Mononuclear cell (primary cell): Measurements from ENCODE around the gene LMBRD2. TPM values are rescaled to one million over a fixed set of nuclear protein-coding genes. Genes with fewer than 3 reads are reported as not detected.
A peak's percentile ranks its signal among the peaks of the same experiment; 100 is the strongest.

Experiments
- H3K27me3 ChIP-seq: 2 replicates; pipeline ENCODE4 v1.6.0; 2011; ENCODE audit warnings: low read length, control low read depth; ENCODE audit not compliant: insufficient read depth
- H3K4me1 ChIP-seq: 2 replicates; pipeline ENCODE4 v1.5.1; 2011; ENCODE audit warnings: mild to moderate bottlenecking, low read length, control low read depth; ENCODE audit not compliant: insufficient read depth
- H3K4me3 ChIP-seq: 2 replicates; pipeline ENCODE4 v1.5.1; 2011; ENCODE audit warnings: mild to moderate bottlenecking, low read length, moderate library complexity
- H3K9me3 ChIP-seq: 2 replicates; pipeline ENCODE4 v1.5.1; 2011; ENCODE audit warnings: low read depth, mild to moderate bottlenecking, control low read depth, low read length
- total RNA-seq: library from RNA; depleted of rRNA; stranded (reverse); fragments of >200 nt; gene quantifications from one replicate; pipeline ENCODE4 v1.2.3, GENCODE V29; 2012

The LMBRD2 gene
- total RNA-seq, 1 donor, result 4.1 TPM

DNA sequence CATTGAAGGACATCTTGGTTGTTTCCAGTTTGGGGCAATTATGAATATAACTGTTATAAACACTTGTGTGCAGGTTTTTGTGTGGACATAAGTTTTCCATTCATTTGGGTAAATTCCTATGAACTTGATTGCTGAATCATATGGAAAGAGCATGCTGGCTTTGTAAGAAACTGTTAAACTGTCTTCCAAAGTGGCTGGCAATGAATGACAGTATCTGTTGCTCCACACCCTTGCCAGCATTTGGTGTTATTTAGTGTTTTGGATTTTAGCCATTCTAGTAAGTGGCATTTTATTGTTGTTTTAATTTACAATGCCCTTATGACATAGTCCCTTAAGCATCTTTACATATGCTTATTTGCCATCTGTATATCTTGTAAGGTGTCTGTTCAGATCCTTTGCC, 55.2 kb downstream of the LMBRD2 start:
- Histone ChIP-seq H3K4me1 (no peaks in the 10 kb centered on the region), H3K27me3 (no peaks in the 10 kb centered on the region), H3K4me3 (no peak overlapping the region), H3K9me3 (no peaks in the 10 kb centered on the region)

- Histone ChIP-seq H3K9me3 (peaks cover 6% of the 10 kb centered on the region), H3K4me3 (no peak overlapping the region), H3K27me3 (peaks cover 3% of the 10 kb centered on the region), H3K4me1 (no peaks in the 10 kb centered on the region)
These were observed 61.7 kb downstream of the LMBRD2 start for GRCh38 chr5:36089989-36090388.

- Histone ChIP-seq H3K9me3 (no peaks in the 10 kb centered on the region), H3K4me3 (no peak overlapping the region), H3K4me1 (no peaks in the 10 kb centered on the region), H3K27me3 (no peaks in the 10 kb centered on the region)
These were observed 72.4 kb downstream of the LMBRD2 start for GRCh38 chr5:36079200-36079781.

DNA sequence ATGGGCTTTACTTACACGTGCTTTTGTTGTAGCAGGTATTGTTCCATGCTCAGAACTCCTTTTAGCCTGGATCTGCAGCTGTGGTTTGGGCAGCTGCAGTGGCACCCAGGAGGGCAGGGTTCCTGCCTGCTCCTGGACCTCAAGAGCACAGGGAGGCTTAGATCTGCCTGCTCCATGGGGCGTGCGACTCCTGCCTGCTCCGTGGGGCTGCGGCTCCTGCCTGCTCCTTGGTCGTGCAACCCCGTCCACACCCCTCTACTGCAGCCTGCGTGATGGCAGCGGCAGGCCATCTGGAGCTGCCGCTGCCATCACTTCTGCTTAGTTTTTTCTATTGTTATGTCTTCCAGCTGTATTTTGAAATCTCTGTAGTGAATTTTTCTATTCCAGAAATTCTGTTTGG, 73.3 kb downstream of the LMBRD2 start:
- Histone ChIP-seq H3K4me1 (peaks cover 5% of the 10 kb centered on the region), H3K4me3 (no peak overlapping the region), H3K9me3 (no peaks in the 10 kb centered on the region), H3K27me3 (no peaks in the 10 kb centered on the region)

GRCh38 chr5:36073595-36074216, 78.0 kb downstream of the LMBRD2 start:
- no peaks in the 10 kb centered on the region for H3K27me3 ChIP-seq
- H3K4me1 ChIP-seq, result peaks cover 10% of the 10 kb centered on the region
- H3K9me3 ChIP-seq, result no peaks in the 10 kb centered on the region

DNA sequence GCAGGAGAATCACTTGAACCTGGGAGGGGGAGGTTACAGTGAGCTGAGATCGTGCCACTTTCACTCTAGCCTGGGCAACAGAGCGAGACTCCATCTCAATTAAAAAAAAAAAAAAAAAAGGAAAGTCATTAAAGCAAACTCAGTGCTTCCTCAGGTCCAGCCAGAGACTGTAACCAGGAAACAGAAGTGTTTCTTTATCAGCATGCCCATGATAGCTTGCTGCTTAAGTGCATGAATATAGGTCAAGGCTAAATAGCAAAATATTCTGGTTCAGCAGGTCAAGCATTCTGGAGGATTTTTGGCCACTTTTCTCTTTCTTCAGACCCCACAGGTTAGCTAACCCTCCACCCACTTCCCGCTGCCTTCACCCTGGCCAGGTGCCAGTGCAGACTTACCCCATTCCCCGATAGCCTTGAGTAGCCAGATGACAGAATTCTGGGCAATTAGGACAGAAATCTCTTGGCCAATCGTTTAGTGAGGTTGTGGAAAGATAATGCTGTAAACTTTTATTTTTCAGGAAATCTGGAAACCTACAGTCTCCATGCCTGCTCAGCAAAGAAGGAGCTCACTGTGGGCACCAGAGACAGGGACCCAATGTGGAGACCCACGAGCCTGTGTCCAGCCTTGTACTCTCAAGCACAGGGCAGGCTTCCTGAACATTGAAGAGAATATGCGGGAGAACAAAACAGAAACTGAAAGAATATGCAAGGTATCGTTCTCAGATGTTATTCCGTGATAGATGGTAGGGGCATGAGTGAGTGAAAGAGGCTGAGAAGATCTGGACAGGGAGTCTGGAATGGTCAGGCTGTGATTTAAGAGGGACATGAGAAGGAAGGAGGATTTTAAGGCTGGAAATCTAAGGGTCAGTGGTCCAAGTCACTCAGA, 80.8 kb downstream of the LMBRD2 start:
- Histone ChIP-seq H3K9me3 (no peaks in the 10 kb centered on the region), H3K4me1 (peaks cover 18% of the 10 kb centered on the region), H3K27me3 (peaks cover 8% of the 10 kb centered on the region), H3K4me3 (peak overlapping the region; percentile 1)

More at GRCh38 chr5:36073595-36074216, 78.0 kb downstream of the LMBRD2 start:
- H3K4me3 ChIP-seq, result no peak overlapping the region

DNA sequence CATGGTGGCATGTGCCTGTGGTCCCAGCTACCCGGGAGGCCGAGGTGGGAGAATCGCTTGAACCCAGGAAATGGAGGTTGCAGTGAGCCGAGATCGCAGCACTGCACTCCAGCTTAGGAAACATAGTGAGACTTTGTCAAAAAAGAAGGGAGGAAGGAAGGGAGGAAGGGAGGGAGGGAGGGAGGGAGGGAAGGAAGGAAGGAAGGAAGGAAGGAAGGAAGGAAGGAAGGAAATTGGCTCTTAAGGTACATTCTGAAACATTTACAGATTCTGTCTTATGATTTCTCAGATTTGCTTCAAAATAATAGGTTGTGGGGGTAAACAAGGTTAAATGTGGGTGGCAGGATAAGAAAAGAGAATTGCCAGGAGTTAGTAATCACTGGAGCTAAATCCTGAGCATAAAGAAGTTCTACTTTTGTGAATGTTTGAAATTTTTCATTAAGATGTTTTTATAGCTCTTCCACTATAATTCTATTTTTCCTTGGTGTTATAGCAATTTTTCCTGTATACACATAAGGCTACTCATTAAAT, 82.9 kb downstream of the LMBRD2 start:
- Histone ChIP-seq H3K9me3 (no peaks in the 10 kb centered on the region), H3K27me3 (peaks cover 8% of the 10 kb centered on the region), H3K4me1 (peaks cover 17% of the 10 kb centered on the region), H3K4me3 (no peak overlapping the region)

DNA sequence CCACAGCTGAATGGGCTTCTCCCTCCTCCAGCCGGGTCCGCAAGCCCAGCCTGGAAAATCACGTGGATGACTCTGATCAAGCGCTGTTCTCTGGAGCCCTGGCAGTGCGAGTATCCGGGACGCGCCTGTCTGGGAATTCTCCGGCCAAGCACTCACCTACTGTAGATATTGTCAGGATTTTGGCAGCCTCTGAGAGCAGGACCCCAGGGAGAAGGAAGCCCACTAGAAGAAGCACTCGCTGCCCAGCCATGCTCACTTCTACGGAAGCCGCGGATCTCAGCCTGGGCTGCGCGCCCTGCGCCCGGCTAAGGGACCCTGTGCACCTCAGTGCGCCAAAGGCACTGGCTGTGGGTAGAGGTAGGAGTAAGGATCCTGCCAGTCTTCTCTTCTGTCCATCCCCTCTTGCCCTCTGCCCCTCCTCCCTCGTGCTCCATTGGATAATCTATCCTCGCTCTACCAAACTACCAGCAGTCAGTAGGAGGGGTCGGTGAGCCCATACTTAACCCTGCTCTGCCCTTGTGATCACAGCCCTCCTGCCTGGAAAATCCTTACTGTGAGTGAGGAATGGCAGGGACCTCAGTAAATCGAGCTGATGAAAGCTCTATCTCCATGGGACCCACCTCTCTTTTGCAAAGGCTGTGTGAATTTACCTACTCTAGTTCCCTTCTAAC, 85.0 kb downstream of the LMBRD2 start, which contains the start of gene UGT3A2:
UGT3A2 (minus strand) TSS at position 343 of the 671 bp plus-strand sequence; CDS start at position 250, 93 bp downstream.
- H3K4me1 ChIP-seq, result peaks cover 13% of the 10 kb centered on the region
- H3K4me3 ChIP-seq, result no peak within 1 kb of the TSS
- no peaks in the 10 kb centered on the region for H3K9me3 ChIP-seq
- H3K27me3 ChIP-seq, result peaks cover 8% of the 10 kb centered on the region

DNA sequence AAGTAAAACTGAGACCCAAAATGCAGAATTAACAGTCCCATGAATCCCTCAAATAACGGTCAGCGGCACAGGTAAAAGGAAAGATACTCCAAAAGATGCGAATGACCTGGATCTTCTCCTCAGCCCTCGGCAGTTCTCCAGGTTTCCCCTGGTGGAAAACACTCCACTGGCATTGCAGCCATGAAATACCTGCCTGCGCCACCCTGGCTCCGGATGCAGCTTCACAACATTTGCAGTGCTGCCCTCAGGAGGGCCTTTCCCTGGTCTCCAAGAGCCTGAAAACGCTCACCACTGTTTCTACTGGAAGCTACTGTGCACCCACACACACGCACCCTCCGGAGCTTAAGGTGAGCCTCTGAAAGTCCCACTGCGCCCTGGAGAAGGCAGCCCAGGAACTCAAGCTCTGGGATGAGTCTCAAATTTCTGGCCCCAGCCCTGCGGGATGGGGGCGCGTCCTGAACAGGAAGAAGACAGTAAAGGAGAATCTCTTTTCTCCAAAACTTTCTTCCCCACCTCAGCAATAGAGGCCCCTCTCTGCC, 85.6 kb downstream of the LMBRD2 start:
- H3K27me3 ChIP-seq, result peaks cover 8% of the 10 kb centered on the region
- peaks cover 8% of the 10 kb centered on the region for H3K4me1 ChIP-seq
- no peak overlapping the region for H3K4me3 ChIP-seq
- no peaks in the 10 kb centered on the region for H3K9me3 ChIP-seq

DNA sequence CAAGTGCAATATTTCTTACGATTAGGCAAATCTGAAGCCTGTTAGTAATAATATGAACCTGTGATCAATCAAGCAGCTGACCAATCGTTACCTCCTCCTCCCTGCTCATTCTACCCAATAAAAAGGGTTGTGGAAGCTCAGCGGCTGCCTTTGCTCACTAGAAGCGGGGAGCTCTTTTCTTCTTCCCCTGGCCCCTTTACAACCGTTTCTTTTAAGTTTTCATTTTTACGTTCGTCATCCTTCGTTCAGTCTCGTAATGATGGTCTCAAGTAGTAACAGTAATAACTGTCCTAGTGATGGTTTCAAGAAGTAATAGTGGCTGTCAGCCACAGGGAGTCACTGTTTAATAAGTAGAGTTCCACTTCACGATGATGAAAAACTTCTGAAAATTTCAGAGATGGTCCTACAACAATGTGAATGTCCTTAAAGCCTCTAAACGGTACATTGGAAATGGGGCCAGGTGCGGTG, 91.2 kb downstream of the LMBRD2 start:
- no peak overlapping the region for H3K4me3 ChIP-seq
- H3K27me3 ChIP-seq, result no peaks in the 10 kb centered on the region
- H3K4me1 ChIP-seq, result no peaks in the 10 kb centered on the region
- no peaks in the 10 kb centered on the region for H3K9me3 ChIP-seq

DNA sequence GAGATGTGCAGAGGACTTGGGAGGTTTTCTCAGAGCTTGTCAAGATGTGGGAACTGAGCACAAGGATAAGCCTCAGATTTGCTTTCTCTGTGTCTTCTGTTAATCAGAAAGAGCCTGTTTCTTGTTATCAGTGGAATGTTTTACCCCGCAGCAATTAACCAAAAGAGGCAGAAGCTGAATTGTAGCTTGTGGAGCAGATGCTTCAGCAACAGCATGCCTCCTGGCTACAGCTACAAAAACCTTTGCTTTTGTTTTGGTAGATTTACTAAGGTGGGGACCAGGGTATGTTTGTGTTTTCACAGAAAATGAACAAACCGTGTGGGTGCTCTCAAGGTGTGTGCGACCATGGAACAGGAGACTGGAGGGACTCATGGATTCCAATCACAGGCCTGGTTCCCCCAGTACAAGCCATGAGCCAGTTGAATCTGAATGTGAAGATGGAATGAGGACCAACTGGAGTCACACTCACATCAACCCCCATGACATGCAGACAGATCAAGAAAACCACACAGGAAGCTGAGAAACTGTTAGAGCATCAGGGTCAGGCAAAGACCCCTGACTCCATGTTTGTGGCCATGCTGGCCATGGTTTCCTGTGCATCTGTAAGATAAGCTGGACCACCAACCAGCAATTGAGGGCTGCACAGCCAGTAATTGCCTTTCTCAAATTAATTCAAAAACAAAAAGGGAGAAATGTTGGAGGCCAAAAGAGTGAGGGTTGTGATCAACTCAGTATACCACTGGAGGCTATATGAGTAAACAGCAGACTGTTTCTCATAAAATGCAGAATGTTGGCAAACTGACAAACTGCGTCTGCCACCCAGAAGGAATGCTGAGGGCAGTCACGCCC, 91.9 kb downstream of the LMBRD2 start:
- no peak overlapping the region for H3K4me3 ChIP-seq
- H3K4me1 ChIP-seq, result no peaks in the 10 kb centered on the region
- no peaks in the 10 kb centered on the region for H3K27me3 ChIP-seq
- no peaks in the 10 kb centered on the region for H3K9me3 ChIP-seq

DNA sequence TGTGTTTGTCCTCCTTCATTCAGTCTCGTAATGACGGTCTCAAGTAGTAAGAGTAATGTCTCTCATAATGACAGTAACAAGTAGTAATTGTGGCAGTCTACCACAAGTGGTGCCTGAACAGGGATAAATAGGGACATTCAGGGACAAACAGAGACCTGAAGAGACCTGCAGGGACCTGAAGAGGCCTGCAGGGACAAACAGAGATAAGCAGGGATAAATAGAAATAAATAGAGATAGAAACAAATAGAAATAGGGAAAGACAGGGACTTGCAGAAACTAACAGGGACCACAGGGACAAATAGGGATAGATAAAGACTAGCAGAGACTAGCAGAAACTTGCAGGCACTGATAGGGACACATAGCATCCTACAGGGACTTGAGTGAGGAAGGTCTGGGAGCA, 92.9 kb downstream of the LMBRD2 start:
- H3K4me1 ChIP-seq, result no peaks in the 10 kb centered on the region
- H3K27me3 ChIP-seq, result no peaks in the 10 kb centered on the region
- H3K9me3 ChIP-seq, result no peaks in the 10 kb centered on the region
- H3K4me3 ChIP-seq, result no peak overlapping the region

DNA sequence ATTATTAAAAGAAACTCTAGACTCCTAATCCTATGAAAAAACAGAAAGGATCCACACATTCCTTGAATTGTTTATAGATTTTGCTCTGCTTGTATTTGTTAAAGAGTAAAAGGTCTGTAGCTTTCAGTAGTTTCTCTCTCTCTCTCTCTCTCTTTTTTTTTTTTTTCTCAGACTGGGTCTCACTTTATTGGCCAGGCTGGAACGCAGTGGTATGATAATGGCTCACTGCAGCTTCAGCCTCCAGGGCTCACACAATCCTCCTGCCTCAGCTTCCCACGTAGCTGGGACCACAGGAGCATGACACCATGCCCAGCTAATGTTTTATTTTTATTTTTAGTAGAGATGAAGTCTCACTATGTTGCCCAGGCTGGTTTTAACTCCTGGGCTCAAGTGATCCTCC, 94.3 kb downstream of the LMBRD2 start:
- no peaks in the 10 kb centered on the region for H3K4me1 ChIP-seq
- no peaks in the 10 kb centered on the region for H3K27me3 ChIP-seq
- no peaks in the 10 kb centered on the region for H3K9me3 ChIP-seq
- no peak overlapping the region for H3K4me3 ChIP-seq

GRCh38 chr5:36056422-36056821, 95.3 kb downstream of the LMBRD2 start:
- no peak overlapping the region for H3K4me3 ChIP-seq
- no peaks in the 10 kb centered on the region for H3K27me3 ChIP-seq
- H3K4me1 ChIP-seq, result no peaks in the 10 kb centered on the region
- no peaks in the 10 kb centered on the region for H3K9me3 ChIP-seq
